ENCODE measurements around the gene RNF217. TPM values are rescaled to one million over a fixed set of nuclear protein-coding genes. Genes with fewer than 3 reads are reported as not detected.

Gene RNF217
- total and polyA plus RNA-seq, 10 of the 15 experiments (the other 5 are each of a cell fraction or from before 2014, with no cell fraction given): under 0.01 to 11.7 (median 0.04) TPM; not detected in 3

- SMC1A ChIA-PET (ENCODE audit: uncharacterized antibody, unreplicated experiment): no interaction called here
- DNase-seq (ENCODE audit: low read depth, low spot score) (no peak), ATAC-seq (no peak), FAIRE-seq (no peak)
- H3K36me3 ChIP-seq (ENCODE audit: control insufficient read depth in 2 of 2, insufficient read depth in 2 of 2, low read length in 1 of 2): no peaks in the 10 kb centered on the region
- H3K27ac ChIP-seq (ENCODE audit: control insufficient read depth, insufficient read depth): no peak overlapping the region
- H3K4me1 ChIP-seq (ENCODE audit: control insufficient read depth, insufficient read depth, low read length): no peaks in the 10 kb centered on the region
- no peak overlapping the region for H3K4me3 ChIP-seq
- in situ Hi-C loops (cut with MboI): no loop called here
- BruUV-seq (replicated peaks): no TSS peak
- intact Hi-C loops (cut with micrococcal nuclease; ENCODE audit: unreplicated experiment): no loop called here
- H3K9me3 ChIP-seq (replicated peaks; ENCODE audit: control insufficient read depth, insufficient read depth, low read length): no peaks in the 10 kb centered on the region; the same call in 2 of the 3 replicates
- WGBS (ENCODE audit: insufficient coverage, insufficient replicate concordance, low lambda C conversion rate, missing lambda C conversion rate): 2% methylated on average over 3 of the region's 3 CpGs
- H3K27me3 ChIP-seq (replicated peaks in 1 of 2; ENCODE audit: control insufficient read depth in 2 of 2, insufficient read depth in 2 of 2, low read length in 1 of 2): no peaks in the 10 kb centered on the region
- H4K20me1 ChIP-seq (ENCODE audit: control insufficient read depth, insufficient read depth): no peaks in the 10 kb centered on the region
- no peak overlapping the region for H3K9ac ChIP-seq (ENCODE audit: control insufficient read depth, insufficient read depth, low read length)
- no peaks in the 10 kb centered on the region for H3K79me2 ChIP-seq (ENCODE audit: control insufficient read depth, insufficient read depth, low read length)
- POLR2A ChIA-PET: no interaction called here
- CTCF ChIA-PET: no interaction called here
- H2AFZ ChIP-seq (ENCODE audit: control insufficient read depth, low read depth, low read length): no peak overlapping the region
- RAD21 ChIA-PET (ENCODE audit: unreplicated experiment): no interaction called here
- H3K4me2 ChIP-seq (ENCODE audit: control insufficient read depth, insufficient read depth): no peak overlapping the region
- TF ChIP-seq ASH2L (IDR thresholded peaks at IDR 0.05; ENCODE audit: borderline replicate concordance, low read depth) (no peak), BRCA1 (IDR thresholded peaks at IDR 0.05; ENCODE audit: low read depth, low read length) (no peak), JUND (IDR thresholded peaks at IDR 0.05; ENCODE audit: low read depth, low read length) (no peak), EED (IDR thresholded peaks at IDR 0.05; ENCODE audit: low read depth) (no peak), TBL1XR1 (IDR thresholded peaks at IDR 0.05; ENCODE audit: low read depth, low read length) (no peak), ZSCAN29 (IDR thresholded peaks at IDR 0.05) (no peak), ZBTB4 (CRISPR knock-in tag; IDR thresholded peaks at IDR 0.05) (no peak), SP1 (IDR thresholded peaks at IDR 0.05; ENCODE audit: low read depth, low read length) (no peak), CUX1 (IDR thresholded peaks at IDR 0.05; ENCODE audit: insufficient replicate concordance, low read depth, low read length) (no peak), MAX (IDR thresholded peaks at IDR 0.05; ENCODE audit: low read depth, low read length) (no peak), E4F1 (IDR thresholded peaks at IDR 0.05; ENCODE audit: borderline replicate concordance, partially characterized antibody) (no peak), RELA (IDR thresholded peaks at IDR 0.05; ENCODE audit: borderline replicate concordance, partially characterized antibody) (no peak), POLR2AphosphoS5 (IDR thresholded peaks at IDR 0.05; ENCODE audit: low read length) (no peak), ZZZ3 (IDR thresholded peaks at IDR 0.05; ENCODE audit: control insufficient read depth, insufficient read length, low read depth) (no peak), SMAD1 (IDR thresholded peaks at IDR 0.05; ENCODE audit: low read depth, partially characterized antibody) (no peak)
Observed at GRCh38 chr6:124924333-124924759, 37.9 kb upstream of the RNF217 start.
